Endothelial cell of umbilical vein (primary cell): ENCODE data around the gene PPP1R8. TPM values are rescaled to one million over a fixed set of nuclear protein-coding genes. Genes with fewer than 3 reads are reported as not detected.

Experiments used
- BruUV-seq: library from RNA; stranded (reverse); fragments of 400-500 nt; replicated peaks from 2 replicates; lab custom pipeline; 2021; lab: Mats Ljungman, UMichigan
- CTCF ChIA-PET: fragments of 300-600, 350-600 bp; sonication (Branson Sonifier 250); formaldehyde crosslinking; loops from one replicate; lab custom pipeline; 2021; ENCODE audit warnings: antibody characterized with exemption, inconsistent platforms; lab: Charles Lee
- POLR2A ChIA-PET: fragments of 300-600, 350-600 bp; sonication (Branson Sonifier 250); formaldehyde crosslinking; loops from one replicate; lab custom pipeline; 2021; ENCODE audit warnings: antibody characterized with exemption, inconsistent platforms; lab: Charles Lee
- DNase-seq: peaks from one replicate; pipeline ENCODE4 v3.0.0-alpha.2; 2011; ENCODE audit warnings: low read depth, low spot score
- FAIRE-seq: peaks from 2 replicates; lab custom pipeline; 2011; peaks lifted over from hg19 to GRCh38; lab: Jason Lieb, UNC
- H2AFZ ChIP-seq: 2 replicates; pipeline ENCODE4 v1.6.0; 2012; ENCODE audit warnings: low read depth, low read length, control low read depth, inconsistent platforms
- H3K27ac ChIP-seq: 2 replicates; pipeline ENCODE4 v1.5.1; 2011; ENCODE audit warnings: low read depth, mild to moderate bottlenecking, control low read depth, low read length, moderate library complexity; ENCODE audit not compliant: insufficient read depth
- H3K27me3 ChIP-seq, 2 experiments: 2 replicates each; pipeline versions ENCODE4 v1.6.0 to v1.6.1; 2011; ENCODE audit warnings: low read length in 2 of 2, mixed read lengths in 1 of 2; ENCODE audit not compliant: control insufficient read depth in 2 of 2, insufficient read depth in 2 of 2
- H3K36me3 ChIP-seq, 2 experiments: 2 replicates in 1 of 2; 3 replicates in 1 of 2; pipeline ENCODE4 v1.5.1; 2011; ENCODE audit warnings: low read length in 2 of 2, mild to moderate bottlenecking in 1 of 2, moderate library complexity in 1 of 2; ENCODE audit not compliant: control insufficient read depth in 2 of 2, insufficient read depth in 2 of 2; ENCODE audit errors: extremely low read depth in 1 of 2
- H3K4me1 ChIP-seq: 3 replicates; pipeline ENCODE4 v1.5.1; 2011; ENCODE audit warnings: mild to moderate bottlenecking, low read length; ENCODE audit not compliant: control insufficient read depth, insufficient read depth; ENCODE audit errors: extremely low read depth
- H3K4me2 ChIP-seq: 2 replicates; pipeline ENCODE4 v1.6.1; 2011; ENCODE audit warnings: low read length, control low read depth, mixed read lengths; ENCODE audit not compliant: insufficient read depth
- H3K4me3 ChIP-seq, 3 experiments: fragments of 200-600 bp in 1 of 3; sonication (generic), shearing (Covaris generic) in 1 of 3; replicated peaks in 1 of 3; 2 replicates each; pipeline ENCODE4 v1.5.1; 2011 to 2016; ENCODE audit warnings: control low read depth in 3 of 3, low read length in 3 of 3, mild to moderate bottlenecking in 2 of 3, inconsistent platforms in 1 of 3, low read depth in 1 of 3, moderate library complexity in 1 of 3; ENCODE audit not compliant: insufficient read depth in 1 of 3
- H3K79me2 ChIP-seq: 2 replicates; pipeline ENCODE4 v1.6.0; 2012; ENCODE audit warnings: low read length, inconsistent platforms; ENCODE audit not compliant: control insufficient read depth, insufficient read depth
- H3K9ac ChIP-seq: replicated peaks from 2 replicates; pipeline ENCODE3; 2011; ENCODE audit warnings: low read length, control low read depth; ENCODE audit not compliant: insufficient read depth; ENCODE audit errors: extremely low read depth
- H3K9me1 ChIP-seq: replicated peaks from 3 replicates; pipeline ENCODE4 v1.6.0; 2011; ENCODE audit warnings: mild to moderate bottlenecking, low read length; ENCODE audit not compliant: control insufficient read depth, insufficient read depth; ENCODE audit errors: extremely low read depth
- H3K9me3 ChIP-seq: replicated peaks from 2 replicates; pipeline ENCODE4 v1.5.1; 2012; ENCODE audit warnings: low read length, inconsistent platforms; ENCODE audit not compliant: control insufficient read depth, insufficient read depth
- H4K20me1 ChIP-seq: replicated peaks from 2 replicates; pipeline ENCODE3; 2011; ENCODE audit warnings: mild to moderate bottlenecking, low read length; ENCODE audit not compliant: control insufficient read depth, insufficient read depth; ENCODE audit errors: extremely low read depth
- EZH2 ChIP-seq: IDR thresholded peaks from 2 replicates; pipeline ENCODE4 v1.6.1; 2012; ENCODE audit warnings: borderline replicate concordance, low read depth, mild to moderate bottlenecking, moderate library complexity, low read length, inconsistent platforms; ENCODE audit not compliant: severe bottlenecking
- FOS ChIP-seq: IDR thresholded peaks from 2 replicates; pipeline ENCODE4 v1.6.1; 2011; ENCODE audit warnings: mild to moderate bottlenecking, low read length, moderate library complexity, borderline replicate concordance; ENCODE audit not compliant: insufficient read depth
- GATA2 ChIP-seq: IDR thresholded peaks from 2 replicates; pipeline ENCODE4 v1.7.0; 2011; ENCODE audit warnings: low read depth, mild to moderate bottlenecking, moderate library complexity, mixed read lengths, low read length; ENCODE audit not compliant: insufficient read length, insufficient read depth
- JUN ChIP-seq: IDR thresholded peaks from 2 replicates; pipeline ENCODE4 v1.6.1; 2011; ENCODE audit warnings: borderline replicate concordance, low read depth; ENCODE audit not compliant: insufficient read length, insufficient read depth
- MAX ChIP-seq: IDR thresholded peaks from 2 replicates; pipeline ENCODE4 v1.6.1; 2011; ENCODE audit not compliant: insufficient read depth, insufficient read length
- MYC ChIP-seq: IDR thresholded peaks from one replicate; pipeline ENCODE4 v1.6.1; 2011; ENCODE audit warnings: mild to moderate bottlenecking, low read depth, low read length
- POLR2A ChIP-seq: IDR thresholded peaks from 2 replicates; pipeline ENCODE4 v1.6.1; 2012; ENCODE audit warnings: low read depth, mild to moderate bottlenecking, control low read depth, low read length
- POLR2AphosphoS5 ChIP-seq: IDR thresholded peaks from 2 replicates; pipeline ENCODE4 v1.6.1; 2012; ENCODE audit warnings: low read depth, mild to moderate bottlenecking, control low read depth, low read length, moderate library complexity; ENCODE audit not compliant: insufficient read depth
- dilution Hi-C: fragments of 300-500 bp; cut with MboI; formaldehyde crosslinking; loops from one replicate; pipeline ENCODE4 v1.15.0; 2019; ENCODE audit warnings: low sequenced_read_pairs; ENCODE audit not compliant: extremely low pct_ligation_motif_present
- intact Hi-C: fragments of 100-400 bp; cut with micrococcal nuclease; formaldehyde crosslinking; loops from one replicate; pipeline ENCODE4 v1.10.0; 2022
- polyA plus RNA-seq, 4 experiments: library from polyadenylated mRNA; depleted of rRNA in 3 of 4; stranded (reverse) in 3 of 4; unstranded in 1 of 4; fragments of >200 nt; gene quantifications; 2 replicates each; pipeline versions ENCODE4 v1.2.1 to v1.2.3, GENCODE V29; 2011 to 2012; ENCODE audit warnings: missing spikeins in 1 of 4
- total RNA-seq: library from RNA; stranded (reverse); gene quantifications from 2 replicates; pipeline ENCODE4 v1.2.3, GENCODE V29; 2021
- TF ChIP-seq, protein P1 (sequence below), 2 donors: IDR thresholded peaks; 1 replicate in 1 of 2; 2 replicates in 1 of 2; pipeline ENCODE4 v1.5.1; 2011; ENCODE audit warnings: low read length in 2 of 2, mild to moderate bottlenecking in 2 of 2, moderate library complexity in 2 of 2, control low read depth in 1 of 2, inconsistent platforms in 1 of 2, low read depth in 1 of 2; ENCODE audit not compliant: insufficient read depth in 1 of 2; ENCODE audit errors: extremely low read depth in 1 of 2

Gene PPP1R8
- total and polyA plus RNA-seq, 2 donors (not counting 3 experiments of a cell fraction or from before 2014, with no cell fraction given), result 39.0 to 48.5 TPM

- BruUV-seq, result no TSS peak
Observed at GRCh38 chr1:27855085-27855484, 24.5 kb downstream of the PPP1R8 start.

More at GRCh38 chr1:27855085-27855484, 24.5 kb downstream of the PPP1R8 start:
- dilution Hi-C loops, result no loop called here
- H3K27ac ChIP-seq, result no peak overlapping the region
- DNase-seq (no peak), FAIRE-seq (no peak)
- H4K20me1 ChIP-seq, result no peaks in the 10 kb centered on the region
- H3K4me2 ChIP-seq, result no peak overlapping the region
- H3K27me3 ChIP-seq, result no peaks in the 10 kb centered on the region
- H3K9me1 ChIP-seq, result no peaks in the 10 kb centered on the region
- ChIA-PET POLR2A (no interaction called here), CTCF (no interaction called here)
- TF ChIP-seq, protein P1, sequence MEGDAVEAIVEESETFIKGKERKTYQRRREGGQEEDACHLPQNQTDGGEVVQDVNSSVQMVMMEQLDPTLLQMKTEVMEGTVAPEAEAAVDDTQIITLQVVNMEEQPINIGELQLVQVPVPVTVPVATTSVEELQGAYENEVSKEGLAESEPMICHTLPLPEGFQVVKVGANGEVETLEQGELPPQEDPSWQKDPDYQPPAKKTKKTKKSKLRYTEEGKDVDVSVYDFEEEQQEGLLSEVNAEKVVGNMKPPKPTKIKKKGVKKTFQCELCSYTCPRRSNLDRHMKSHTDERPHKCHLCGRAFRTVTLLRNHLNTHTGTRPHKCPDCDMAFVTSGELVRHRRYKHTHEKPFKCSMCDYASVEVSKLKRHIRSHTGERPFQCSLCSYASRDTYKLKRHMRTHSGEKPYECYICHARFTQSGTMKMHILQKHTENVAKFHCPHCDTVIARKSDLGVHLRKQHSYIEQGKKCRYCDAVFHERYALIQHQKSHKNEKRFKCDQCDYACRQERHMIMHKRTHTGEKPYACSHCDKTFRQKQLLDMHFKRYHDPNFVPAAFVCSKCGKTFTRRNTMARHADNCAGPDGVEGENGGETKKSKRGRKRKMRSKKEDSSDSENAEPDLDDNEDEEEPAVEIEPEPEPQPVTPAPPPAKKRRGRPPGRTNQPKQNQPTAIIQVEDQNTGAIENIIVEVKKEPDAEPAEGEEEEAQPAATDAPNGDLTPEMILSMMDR (IDR thresholded peaks at IDR 0.05; ENCODE audit: extremely low read depth in 1 of 2, insufficient read depth in 1 of 2, low read depth in 1 of 2, low read length in 2 of 2), result no peak
- TF ChIP-seq GATA2 (no peak), FOS (no peak), MAX (no peak), JUN (no peak), EZH2 (no peak), POLR2A (no peak), POLR2AphosphoS5 (no peak), MYC (no peak)
- H3K79me2 ChIP-seq, result no peaks in the 10 kb centered on the region
- H3K9ac ChIP-seq, result no peak overlapping the region
- no peaks in the 10 kb centered on the region for H3K9me3 ChIP-seq
- no peak overlapping the region for H3K4me3 ChIP-seq
- H3K36me3 ChIP-seq, result peaks cover 3 to 12% of the 10 kb centered on the region in 2 experiments
- no peaks in the 10 kb centered on the region for H3K4me1 ChIP-seq
- intact Hi-C loops, result no loop called here
- no peak overlapping the region for H2AFZ ChIP-seq
